Measurements from ENCODE around the gene SYT8.

Gene SYT8

DNA sequence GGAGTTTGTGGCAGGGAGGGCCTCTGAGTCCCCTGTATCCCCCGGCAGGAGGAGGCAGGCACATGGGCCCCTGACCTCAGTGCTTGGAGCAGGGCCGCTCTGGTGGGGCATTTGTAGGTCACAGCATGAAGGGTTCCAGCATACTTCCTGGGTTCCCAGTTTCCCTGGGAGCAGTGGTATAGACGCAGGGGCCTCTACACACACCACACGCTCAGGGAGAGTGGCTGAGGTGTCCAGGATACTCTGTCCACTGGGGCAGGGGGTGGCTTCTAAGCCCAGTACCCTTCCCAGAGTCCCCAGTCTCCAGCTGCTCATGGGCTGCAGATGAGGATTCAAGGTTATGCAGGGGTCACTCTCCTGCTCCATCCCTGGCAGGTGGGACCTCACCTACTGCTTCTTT, 24.2 kb downstream of the SYT8 start:
- Histone ChIP-seq H3F3A (ENCODE audit: insufficient read depth, low read length) (no peaks in the 10 kb centered on the region), H3K4me3 (ENCODE audit: low read depth, low read length, poor library complexity, severe bottlenecking) (no peak overlapping the region), H3K27me3 (ENCODE audit: insufficient read depth, low read length) (no peaks in the 10 kb centered on the region), H3K79me2 (ENCODE audit: insufficient read depth, low read length) (peaks cover 6% of the 10 kb centered on the region; the same call in 1 of the 2 replicates), H3K4me1 (ENCODE audit: insufficient read depth, low read length, severe bottlenecking) (peaks cover 14% of the 10 kb centered on the region), H3K4me2 (ENCODE audit: low read length) (no peak overlapping the region), H3K9ac (ENCODE audit: low read length) (no peak overlapping the region), H3K36me3 (ENCODE audit: insufficient read depth, low read length) (peaks cover 54% of the 10 kb centered on the region), H3K9me2 (ENCODE audit: low read depth, low read length) (no peaks in the 10 kb centered on the region), H3K9me3 (ENCODE audit: low read length) (no peaks in the 10 kb centered on the region), H4K20me1 (ENCODE audit: insufficient read depth, low read length) (no peaks in the 10 kb centered on the region; the same call in 1 of the 2 replicates), H2AFZ (ENCODE audit: low read length) (no peak overlapping the region), H3K27ac (ENCODE audit: low read depth, low read length, poor library complexity, severe bottlenecking) (no peak overlapping the region)
- TF ChIP-seq, protein P1, sequence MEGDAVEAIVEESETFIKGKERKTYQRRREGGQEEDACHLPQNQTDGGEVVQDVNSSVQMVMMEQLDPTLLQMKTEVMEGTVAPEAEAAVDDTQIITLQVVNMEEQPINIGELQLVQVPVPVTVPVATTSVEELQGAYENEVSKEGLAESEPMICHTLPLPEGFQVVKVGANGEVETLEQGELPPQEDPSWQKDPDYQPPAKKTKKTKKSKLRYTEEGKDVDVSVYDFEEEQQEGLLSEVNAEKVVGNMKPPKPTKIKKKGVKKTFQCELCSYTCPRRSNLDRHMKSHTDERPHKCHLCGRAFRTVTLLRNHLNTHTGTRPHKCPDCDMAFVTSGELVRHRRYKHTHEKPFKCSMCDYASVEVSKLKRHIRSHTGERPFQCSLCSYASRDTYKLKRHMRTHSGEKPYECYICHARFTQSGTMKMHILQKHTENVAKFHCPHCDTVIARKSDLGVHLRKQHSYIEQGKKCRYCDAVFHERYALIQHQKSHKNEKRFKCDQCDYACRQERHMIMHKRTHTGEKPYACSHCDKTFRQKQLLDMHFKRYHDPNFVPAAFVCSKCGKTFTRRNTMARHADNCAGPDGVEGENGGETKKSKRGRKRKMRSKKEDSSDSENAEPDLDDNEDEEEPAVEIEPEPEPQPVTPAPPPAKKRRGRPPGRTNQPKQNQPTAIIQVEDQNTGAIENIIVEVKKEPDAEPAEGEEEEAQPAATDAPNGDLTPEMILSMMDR (IDR thresholded peaks at IDR 0.05; ENCODE audit: low read length), result no peak
- TF ChIP-seq EZH2 (IDR thresholded peaks at IDR 0.05; ENCODE audit: borderline replicate concordance, low read length), result no peak

- no peaks in the 10 kb centered on the region; the same call in 1 of the 2 replicates for H4K20me1 ChIP-seq (ENCODE audit: insufficient read depth, low read length)
- no peak overlapping the region for H3K4me2 ChIP-seq (ENCODE audit: low read length)
- no peaks in the 10 kb centered on the region for H3F3A ChIP-seq (ENCODE audit: insufficient read depth, low read length)
- H3K9me2 ChIP-seq (ENCODE audit: low read depth, low read length), result no peaks in the 10 kb centered on the region
- peaks cover 59% of the 10 kb centered on the region for H3K36me3 ChIP-seq (ENCODE audit: insufficient read depth, low read length)
- no peak overlapping the region for H3K9ac ChIP-seq (ENCODE audit: low read length)
- no peak overlapping the region for H2AFZ ChIP-seq (ENCODE audit: low read length)
- H3K79me2 ChIP-seq (ENCODE audit: insufficient read depth, low read length), result no peaks in the 10 kb centered on the region; the same call in 1 of the 2 replicates
- no peaks in the 10 kb centered on the region for H3K9me3 ChIP-seq (ENCODE audit: low read length)
- no peaks in the 10 kb centered on the region for H3K27me3 ChIP-seq (ENCODE audit: insufficient read depth, low read length)
- no peak for TF ChIP-seq EZH2 (IDR thresholded peaks at IDR 0.05; ENCODE audit: borderline replicate concordance, low read length)
- TF ChIP-seq, protein P1 (IDR thresholded peaks at IDR 0.05; ENCODE audit: low read length), result no peak
- H3K27ac ChIP-seq (ENCODE audit: low read depth, low read length, poor library complexity, severe bottlenecking), result no peak overlapping the region
- H3K4me3 ChIP-seq (ENCODE audit: low read depth, low read length, poor library complexity, severe bottlenecking), result no peak overlapping the region
- H3K4me1 ChIP-seq (ENCODE audit: insufficient read depth, low read length, severe bottlenecking), result peaks cover 3% of the 10 kb centered on the region
These were observed 25.3 kb downstream of the SYT8 start for GRCh38 chr11:1860108-1860507.

GRCh38 chr11:1861435-1862411, 26.9 kb downstream of the SYT8 start:
- Histone ChIP-seq H3F3A (ENCODE audit: insufficient read depth, low read length) (no peaks in the 10 kb centered on the region), H3K4me3 (ENCODE audit: low read depth, low read length, poor library complexity, severe bottlenecking) (no peak overlapping the region), H3K36me3 (ENCODE audit: insufficient read depth, low read length) (peaks cover 67% of the 10 kb centered on the region), H4K20me1 (ENCODE audit: insufficient read depth, low read length) (no peaks in the 10 kb centered on the region; the same call in 1 of the 2 replicates), H3K27ac (ENCODE audit: low read depth, low read length, poor library complexity, severe bottlenecking) (no peak overlapping the region), H3K9me2 (ENCODE audit: low read depth, low read length) (no peaks in the 10 kb centered on the region), H2AFZ (ENCODE audit: low read length) (no peak overlapping the region), H3K79me2 (ENCODE audit: insufficient read depth, low read length) (no peaks in the 10 kb centered on the region; the same call in 1 of the 2 replicates), H3K27me3 (ENCODE audit: insufficient read depth, low read length) (no peaks in the 10 kb centered on the region), H3K4me1 (ENCODE audit: insufficient read depth, low read length, severe bottlenecking) (no peaks in the 10 kb centered on the region), H3K9ac (ENCODE audit: low read length) (no peak overlapping the region), H3K9me3 (ENCODE audit: low read length) (no peaks in the 10 kb centered on the region), H3K4me2 (ENCODE audit: low read length) (no peak overlapping the region)
- no peak for TF ChIP-seq EZH2 (IDR thresholded peaks at IDR 0.05; ENCODE audit: borderline replicate concordance, low read length)
- TF ChIP-seq, protein P1 (IDR thresholded peaks at IDR 0.05; ENCODE audit: low read length), result no peak

Data from OCI-LY1 (cell line).